Psoas muscle (tissue), 8 donors: ENCODE measurements around the gene TRNP1. TPM values are rescaled to one million over a fixed set of nuclear protein-coding genes. Genes with fewer than 3 reads are reported as not detected.
A peak's percentile ranks its signal among the peaks of the same experiment; 100 is the strongest.

Source experiments
- ATAC-seq, 4 donors: fragments of 200-7000 bp; cut with Tn5 transposase; one replicate each; pipeline ENCODE4 v1.9.1; 2020; ENCODE audit warnings: moderate library complexity in 3 of 4, mild to moderate bottlenecking in 2 of 4
- DNase-seq, 2 donors: peaks; one replicate each; pipeline ENCODE4 v3.0.0-alpha.2; 2020
- H3K27ac ChIP-seq: fragments of 200-600 bp; one replicate; pipeline ENCODE4 v1.8.0; 2022
- H3K27me3 ChIP-seq, 3 donors: fragments of 200-600 bp in 1 of 3; one replicate each; pipeline versions ENCODE4 v1.6.1 to v1.8.0; 2013 to 2022; ENCODE audit warnings: low read length in 2 of 3, mild to moderate bottlenecking in 2 of 3, moderate library complexity in 1 of 3; ENCODE audit not compliant: insufficient read depth in 3 of 3
- H3K36me3 ChIP-seq, 2 donors: fragments of 200-600 bp in 1 of 2; one replicate each; pipeline versions ENCODE4 v1.6.1 to v1.8.0; 2013 to 2022; ENCODE audit warnings: low read depth in 1 of 2, mild to moderate bottlenecking in 1 of 2, moderate library complexity in 1 of 2; ENCODE audit not compliant: insufficient read depth in 1 of 2
- H3K4me1 ChIP-seq: fragments of 200-600 bp; one replicate; pipeline ENCODE4 v1.8.0; 2022
- H3K4me3 ChIP-seq: fragments of 200-600 bp; one replicate; pipeline ENCODE4 v1.8.0; 2022; ENCODE audit warnings: mild to moderate bottlenecking
- H3K9me3 ChIP-seq: fragments of 200-600 bp; one replicate; pipeline ENCODE4 v1.8.0; 2022
- CTCF ChIP-seq: fragments of 200-600 bp; IDR thresholded peaks from one replicate; pipeline ENCODE4 v1.8.0; 2022; ENCODE audit warnings: antibody characterized with exemption
- WGBS, 3 donors: extraction: QIAGEN DNeasy Blood & Tissue Kit; methylation state at CpG; one replicate each; pipeline versions ENCODE4 v1.1.6 to v1.1.7; 2013; 5-methylcytosine and 5-hydroxymethylcytosine counted together
- intact Hi-C, 2 donors: fragments of 100-400 bp; cut with DNase I; formaldehyde crosslinking; loops; one replicate each; pipeline versions ENCODE4 v1.11.0 to v1.14.2; 2022
- polyA plus RNA-seq, 3 donors: library from polyadenylated mRNA; stranded (reverse); fragments of 200-250 nt; gene quantifications; one replicate each; pipeline ENCODE4 v1.2.3, GENCODE V29; 2013
- total RNA-seq, 4 donors: library from RNA; stranded (reverse); fragmentation: NEBNext Ultra II Directional in 2 of 4; extraction: Animal tissue kit (Norgen Biotek cat#: 25700) in 2 of 4; gene quantifications; one replicate each; pipeline versions ENCODE4 v1.2.1 to v1.2.4, GENCODE V29; 2021 to 2023
- donor health status: healthy with polysubstance abuse.
- donor health status: DM: no; HTN: no; CAD: no; lungs with moderate emphysema.
- donor health status: Bipolar disorder and iron deficiency.
- donor health status: healthy.
- donor health status: DM: yes; HTN: yes; CAD: no.
- donor health status: DM: no; HTN: no; CAD: no.
- donor health status: DM: no; HTN: no; CAD: no.
- donor health status: DM: yes; HTN: yes; CAD: no.

Gene TRNP1
- total and polyA plus RNA-seq, 7 donors, result 0.84 to 3.8 (median 1.6) TPM

- Histone ChIP-seq H3K4me3 (peak overlapping the region; percentile 73), H3K9me3 (no peaks in the 10 kb centered on the region), H3K36me3 (no peaks in the 10 kb centered on the region), H3K4me1 (peaks cover 5% of the 10 kb centered on the region), H3K27me3 (peaks cover 0 to 41% (median 22%) of the 10 kb centered on the region in 3 donors), H3K27ac (no peak overlapping the region)
- DNase-seq (no peak), ATAC-seq (peak in 3 of 4 donors; percentile 10 to 24 (median 23))
- intact Hi-C loops, result no loop called here
- no peak for TF ChIP-seq CTCF
- WGBS, 3 donors, result 1 to 2% (median 1%) methylated on average over 33 to 97 of the region's 97 CpGs
These were observed 711 bp downstream of the TRNP1 start for GRCh38 chr1:26994020-26994786.

GRCh38 chr1:26994787-26995517 lies 1.5 kb downstream of the TRNP1 start:
- TF ChIP-seq CTCF, result no peak
- DNase-seq, result no peak

GRCh38 chr1:26996024-26996423 lies 2.5 kb downstream of the TRNP1 start:
- Histone ChIP-seq H3K27ac (no peak overlapping the region), H3K4me1 (peaks cover 7% of the 10 kb centered on the region), H3K27me3 (peaks cover 0 to 41% (median 22%) of the 10 kb centered on the region in 3 donors), H3K36me3 (no peaks in the 10 kb centered on the region), H3K4me3 (no peak overlapping the region), H3K9me3 (no peaks in the 10 kb centered on the region)
- ATAC-seq, result no peak
- intact Hi-C loops, result loop anchor here (2.0 to 5.0 kb wide), 2 partner anchors 51 to 101 kb away; no protein-coding TSS in a partner anchor
- no peak for TF ChIP-seq CTCF
- DNase-seq, result no peak
- 79 to 100% (median 86%) methylated on average over 1 of the region's 1 CpG for WGBS, 3 donors

More at GRCh38 chr1:26994787-26995517, 1.5 kb downstream of the TRNP1 start:
- 41 to 54% (median 49%) methylated on average over 15 of the region's 15 CpGs for WGBS, 3 donors
- no peak for ATAC-seq
- H3K4me3 ChIP-seq, result peak overlapping the region; percentile 73
- peaks cover 7% of the 10 kb centered on the region for H3K4me1 ChIP-seq
- H3K9me3 ChIP-seq, result no peaks in the 10 kb centered on the region
- H3K27me3 ChIP-seq, result peaks cover 0 to 41% (median 22%) of the 10 kb centered on the region in 3 donors
- intact Hi-C loops, result loop anchor here (5.0 kb wide), 1 partner anchor 102 kb away; no protein-coding TSS in a partner anchor
- no peak overlapping the region for H3K27ac ChIP-seq
- no peaks in the 10 kb centered on the region for H3K36me3 ChIP-seq

GRCh38 chr1:26996665-26997064 lies 3.2 kb downstream of the TRNP1 start:
- Histone ChIP-seq H3K36me3 (no peaks in the 10 kb centered on the region), H3K27me3 (peaks cover 0 to 38% (median 20%) of the 10 kb centered on the region in 3 donors), H3K4me1 (peaks cover 7% of the 10 kb centered on the region), H3K27ac (no peak overlapping the region), H3K9me3 (no peaks in the 10 kb centered on the region), H3K4me3 (no peak overlapping the region)
- intact Hi-C loops, result loop anchor here (2.0 to 5.0 kb wide), 2 partner anchors 50 to 101 kb away; no protein-coding TSS in a partner anchor
- DNase-seq (no peak), ATAC-seq (no peak)
- WGBS, 3 donors, result 67 to 70% (median 69%) methylated on average over 4 of the region's 4 CpGs
- no peak for TF ChIP-seq CTCF
